Gastroesophageal sphincter (tissue), 4 donors: Measurements from ENCODE around the gene PAX5. TPM values are rescaled to one million over a fixed set of nuclear protein-coding genes. Genes with fewer than 3 reads are reported as not detected.

Experiments used
- ATAC-seq: fragments of 150-250 bp; one replicate; pipeline ENCODE4 v1.9.1; 2016; ENCODE audit warnings: mild to moderate bottlenecking, moderate library complexity
- H3K27ac ChIP-seq, 4 donors: fragments of 200-600 bp; sonication (generic) in 3 of 4; 1 replicate in 3 of 4; 2 replicates in 1 of 4; pipeline ENCODE4 v1.5.1; 2016 to 2019
- H3K27me3 ChIP-seq: fragments of 200-600 bp; sonication (generic); one replicate; pipeline ENCODE4 v1.5.1; 2019
- H3K36me3 ChIP-seq, 2 donors: fragments of 200-600 bp; sonication (generic); one replicate each; pipeline ENCODE4 v1.5.1; 2019; ENCODE audit warnings: control low read depth in 1 of 2
- H3K4me1 ChIP-seq, 3 donors: fragments of 200-600 bp; sonication (generic); 1 replicate in 2 of 3; 2 replicates in 1 of 3; pipeline ENCODE4 v1.5.1; 2016 to 2019; ENCODE audit warnings: control low read depth in 2 of 3
- H3K4me3 ChIP-seq, 2 donors: fragments of 200-600 bp; sonication (generic); one replicate each; pipeline ENCODE4 v1.5.1; 2019; ENCODE audit warnings: mild to moderate bottlenecking in 1 of 2, moderate library complexity in 1 of 2
- H3K9me3 ChIP-seq, 3 donors: fragments of 200-600 bp; sonication (generic); one replicate each; pipeline ENCODE4 v1.5.1; 2017 to 2019; ENCODE audit warnings: control low read depth in 2 of 3
- EP300 ChIP-seq: sonication (generic); formaldehyde crosslinking; IDR thresholded peaks from one replicate; pipeline ENCODE4 v1.6.1; 2017; ENCODE audit warnings: antibody characterized with exemption, mild to moderate bottlenecking
- POLR2A ChIP-seq, 2 donors: fragments of 450-650 bp; IDR thresholded peaks; one replicate each; pipeline ENCODE4 v1.6.1; 2017; ENCODE audit warnings: antibody characterized with exemption in 2 of 2, mild to moderate bottlenecking in 2 of 2, moderate library complexity in 1 of 2
- POLR2AphosphoS5 ChIP-seq: sonication (generic); formaldehyde crosslinking; IDR thresholded peaks from one replicate; pipeline ENCODE4 v1.6.1; 2017; ENCODE audit warnings: antibody characterized with exemption
- WGBS, 2 donors: methylation state at CpG; one replicate each; pipeline ENCODE4 v1.1.5; 2018; ENCODE audit warnings: low coverage in 1 of 2; 5-methylcytosine and 5-hydroxymethylcytosine counted together
- total RNA-seq, 4 donors: library from RNA; depleted of rRNA; stranded (reverse); fragments of >200 nt; gene quantifications; one replicate each; pipeline ENCODE4 v1.1.0, GENCODE V29; 2016
- TF ChIP-seq, protein P1 (sequence below), 4 experiments: fragments of 200-600 bp in 2 of 4; fragments of 450-650 bp in 2 of 4; sonication (generic) in 1 of 4; IDR thresholded peaks; one replicate each; pipeline ENCODE4 v1.5.1; 2017 to 2019; ENCODE audit warnings: antibody characterized with exemption in 4 of 4, mild to moderate bottlenecking in 2 of 4, moderate library complexity in 2 of 4

The PAX5 gene
- total RNA-seq, 4 donors from 2014 or later: under 0.01 TPM; not detected in 3

- no peak overlapping the region for H3K27ac ChIP-seq
- H3K9me3 ChIP-seq: no peaks in the 10 kb centered on the region
- H3K4me3 ChIP-seq: no peak overlapping the region
- ATAC-seq: no peak
- H3K4me1 ChIP-seq: no peaks in the 10 kb centered on the region
- WGBS, 2 donors: 95 to 100% methylated on average over 2 to 4 of the region's 15 CpGs
- no peaks in the 10 kb centered on the region for H3K36me3 ChIP-seq
- TF ChIP-seq EP300: no peak
- TF ChIP-seq POLR2AphosphoS5: no peak
- TF ChIP-seq, protein P1, sequence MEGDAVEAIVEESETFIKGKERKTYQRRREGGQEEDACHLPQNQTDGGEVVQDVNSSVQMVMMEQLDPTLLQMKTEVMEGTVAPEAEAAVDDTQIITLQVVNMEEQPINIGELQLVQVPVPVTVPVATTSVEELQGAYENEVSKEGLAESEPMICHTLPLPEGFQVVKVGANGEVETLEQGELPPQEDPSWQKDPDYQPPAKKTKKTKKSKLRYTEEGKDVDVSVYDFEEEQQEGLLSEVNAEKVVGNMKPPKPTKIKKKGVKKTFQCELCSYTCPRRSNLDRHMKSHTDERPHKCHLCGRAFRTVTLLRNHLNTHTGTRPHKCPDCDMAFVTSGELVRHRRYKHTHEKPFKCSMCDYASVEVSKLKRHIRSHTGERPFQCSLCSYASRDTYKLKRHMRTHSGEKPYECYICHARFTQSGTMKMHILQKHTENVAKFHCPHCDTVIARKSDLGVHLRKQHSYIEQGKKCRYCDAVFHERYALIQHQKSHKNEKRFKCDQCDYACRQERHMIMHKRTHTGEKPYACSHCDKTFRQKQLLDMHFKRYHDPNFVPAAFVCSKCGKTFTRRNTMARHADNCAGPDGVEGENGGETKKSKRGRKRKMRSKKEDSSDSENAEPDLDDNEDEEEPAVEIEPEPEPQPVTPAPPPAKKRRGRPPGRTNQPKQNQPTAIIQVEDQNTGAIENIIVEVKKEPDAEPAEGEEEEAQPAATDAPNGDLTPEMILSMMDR (IDR thresholded peaks at IDR 0.05): no peak
- TF ChIP-seq POLR2A (IDR thresholded peaks at IDR 0.05): no peak
- no peaks in the 10 kb centered on the region for H3K27me3 ChIP-seq
These were observed 194.8 kb downstream of the PAX5 start for GRCh38 chr9:36839131-36839885.

DNA sequence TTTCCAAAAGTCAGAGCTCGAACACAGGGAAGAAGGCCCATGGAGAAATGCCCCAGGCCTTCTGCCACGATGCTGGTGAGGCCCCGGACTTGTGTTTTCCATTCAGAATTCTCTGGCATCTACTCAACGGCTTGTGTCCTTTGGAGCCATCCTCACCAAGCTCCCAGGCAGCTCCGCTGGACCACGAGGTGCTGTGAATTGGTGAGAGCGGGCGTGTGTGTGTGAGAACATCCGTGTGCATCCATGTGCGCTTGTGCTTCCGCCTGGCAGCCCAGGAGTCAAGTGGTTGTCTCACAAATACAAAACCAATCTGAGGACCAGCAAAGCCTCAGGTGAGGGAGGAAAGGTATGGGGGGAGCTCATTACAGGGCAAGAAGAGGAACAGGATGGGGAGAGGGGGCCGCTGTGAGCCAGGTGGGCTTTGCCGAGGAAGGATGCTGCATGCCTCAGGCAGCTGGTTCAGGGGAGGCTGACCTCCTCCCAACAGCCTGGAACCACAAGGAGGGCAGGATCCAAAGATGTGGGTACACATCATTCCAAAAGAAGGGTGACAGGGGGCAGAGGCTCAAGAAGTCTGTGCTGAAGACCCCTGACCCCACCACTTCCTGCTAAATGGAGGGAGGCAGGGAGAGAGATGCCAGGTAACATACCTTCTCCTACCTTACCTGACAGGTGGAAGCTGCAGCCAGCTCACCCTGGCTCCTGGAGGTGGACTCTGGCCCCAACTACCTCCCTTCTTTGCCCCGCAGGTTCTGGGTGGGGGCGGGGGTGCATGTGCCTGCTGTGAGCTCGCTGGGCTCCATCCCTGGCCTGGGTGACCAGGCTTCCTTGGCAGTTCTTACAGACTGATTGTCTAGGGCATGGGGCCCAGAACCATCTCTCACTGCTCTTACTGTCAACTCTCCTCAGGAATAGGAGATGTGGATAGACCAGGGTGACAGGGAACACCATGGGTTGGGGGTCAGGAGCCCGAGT, 196.3 kb downstream of the PAX5 start:
- no peak overlapping the region for H3K4me3 ChIP-seq
- no peak for TF ChIP-seq POLR2AphosphoS5
- TF ChIP-seq, protein P1 (IDR thresholded peaks at IDR 0.05): no peak
- no peak for TF ChIP-seq EP300
- TF ChIP-seq POLR2A (IDR thresholded peaks at IDR 0.05): no peak
- H3K4me1 ChIP-seq: no peaks in the 10 kb centered on the region
- H3K9me3 ChIP-seq: no peaks in the 10 kb centered on the region
- no peak overlapping the region for H3K27ac ChIP-seq
- WGBS, 2 donors: 68 to 87% methylated on average over 4 to 6 of the region's 17 CpGs
- no peaks in the 10 kb centered on the region for H3K27me3 ChIP-seq
- ATAC-seq: no peak
- H3K36me3 ChIP-seq: no peaks in the 10 kb centered on the region

- 91 to 100% methylated on average over 1 to 4 of the region's 7 CpGs for WGBS, 2 donors
- H3K4me3 ChIP-seq: no peak overlapping the region
- no peak overlapping the region for H3K27ac ChIP-seq
- ATAC-seq: no peak
- H3K36me3 ChIP-seq: no peaks in the 10 kb centered on the region
- no peaks in the 10 kb centered on the region for H3K4me1 ChIP-seq
- H3K27me3 ChIP-seq: no peaks in the 10 kb centered on the region
- TF ChIP-seq POLR2AphosphoS5 (no peak), EP300 (no peak), POLR2A (IDR thresholded peaks at IDR 0.05) (no peak)
- TF ChIP-seq, protein P1 (IDR thresholded peaks at IDR 0.05): no peak
- H3K9me3 ChIP-seq: no peaks in the 10 kb centered on the region
These were observed 197.6 kb downstream of the PAX5 start for GRCh38 chr9:36836486-36836885.

- no peak overlapping the region for H3K4me3 ChIP-seq
- H3K36me3 ChIP-seq: no peaks in the 10 kb centered on the region
- no peaks in the 10 kb centered on the region for H3K9me3 ChIP-seq
- no peak overlapping the region for H3K27ac ChIP-seq
- no peak for ATAC-seq
- 50% methylated on average over 8 of the region's 18 CpGs; no CpG with 5 or more reads in 1 of the 2 donors for WGBS, 2 donors
- H3K27me3 ChIP-seq: no peaks in the 10 kb centered on the region
- no peaks in the 10 kb centered on the region for H3K4me1 ChIP-seq
- no peak for TF ChIP-seq POLR2A (IDR thresholded peaks at IDR 0.05)
- TF ChIP-seq, protein P1 (IDR thresholded peaks at IDR 0.05): no peak
- TF ChIP-seq POLR2AphosphoS5: no peak
- TF ChIP-seq EP300: no peak
These were observed 198.6 kb downstream of the PAX5 start for GRCh38 chr9:36835271-36835996.
